Neural progenitor cell (in vitro differentiated cells): ENCODE measurements around the gene BNIPL. TPM values are rescaled to one million over a fixed set of nuclear protein-coding genes. Genes with fewer than 3 reads are reported as not detected.

Experiments
- DNase-seq: peaks from one replicate; pipeline ENCODE4 v3.0.0-alpha.2; 2016; ENCODE audit warnings: low spot score
- H2AFZ ChIP-seq: fragments of 200-600 bp; sonication (generic); replicated peaks from 2 replicates; pipeline ENCODE4 v1.6.1; 2016; ENCODE audit warnings: antibody characterized with exemption
- H3F3A ChIP-seq: fragments of 200-600 bp; sonication (generic); 2 replicates; pipeline ENCODE4 v1.6.1; 2016; ENCODE audit warnings: antibody characterized with exemption, low read depth
- H3K27ac ChIP-seq: fragments of 200-600 bp; sonication (generic); 2 replicates; pipeline ENCODE4 v1.5.1; 2016; ENCODE audit warnings: mild to moderate bottlenecking
- H3K27me3 ChIP-seq: fragments of 200-600 bp; sonication (generic); 2 replicates; pipeline ENCODE4 v1.6.1; 2016; ENCODE audit warnings: mild to moderate bottlenecking, moderate library complexity
- H3K36me3 ChIP-seq: fragments of 200-600 bp; sonication (generic); 2 replicates; pipeline ENCODE4 v1.5.1; 2016
- H3K4me1 ChIP-seq: fragments of 200-600 bp; sonication (generic); 2 replicates; pipeline ENCODE4 v1.6.1; 2016; ENCODE audit warnings: mixed run types
- H3K4me2 ChIP-seq: fragments of 200-600 bp; sonication (generic); 2 replicates; pipeline ENCODE4 v1.6.1; 2016
- H3K4me3 ChIP-seq: fragments of 200-600 bp; sonication (generic); 2 replicates; pipeline ENCODE4 v1.5.1; 2016
- H3K79me2 ChIP-seq: fragments of 200-600 bp; sonication (generic); 2 replicates; pipeline ENCODE4 v1.6.1; 2016; ENCODE audit warnings: low read depth
- H3K9ac ChIP-seq: fragments of 200-600 bp; sonication (generic); 2 replicates; pipeline ENCODE4 v1.6.1; 2016
- H3K9me3 ChIP-seq: fragments of 200-600 bp; sonication (generic); 2 replicates; pipeline ENCODE4 v1.5.1; 2016; ENCODE audit warnings: low read depth
- H4K20me1 ChIP-seq: fragments of 200-600 bp; sonication (generic); 2 replicates; pipeline ENCODE4 v1.6.1; 2016; ENCODE audit warnings: low read depth
- H3K27ac Mint-ChIP-seq: 3 replicates; pipeline ENCODE4 v1.8.0; 2021; ENCODE audit warnings: mixed read lengths
- H3K27me3 Mint-ChIP-seq: 2 replicates; pipeline ENCODE4 v1.8.0; 2022; ENCODE audit warnings: low read depth, mild to moderate bottlenecking, inconsistent platforms, moderate library complexity, mixed read lengths; ENCODE audit not compliant: insufficient read depth
- H3K36me3 Mint-ChIP-seq: 3 replicates; pipeline ENCODE4 v1.8.0; 2021; ENCODE audit warnings: mixed read lengths
- H3K4me1 Mint-ChIP-seq: 3 replicates; pipeline ENCODE4 v1.8.0; 2021; ENCODE audit warnings: mixed read lengths
- H3K4me3 Mint-ChIP-seq: 3 replicates; pipeline ENCODE4 v1.8.0; 2021; ENCODE audit warnings: mild to moderate bottlenecking, moderate library complexity, mixed read lengths
- H3K9me3 Mint-ChIP-seq: 3 replicates; pipeline ENCODE4 v1.8.0; 2020; ENCODE audit warnings: mixed read lengths
- CTCF ChIP-seq: fragments of 200-600 bp; sonication (generic); IDR thresholded peaks from 2 replicates; pipeline ENCODE4 v1.5.1; 2017; ENCODE audit warnings: antibody characterized with exemption, mild to moderate bottlenecking
- EZH2 ChIP-seq: fragments of 200-600 bp; sonication (generic); IDR thresholded peaks from 2 replicates; pipeline ENCODE4 v1.6.1; 2017; ENCODE audit warnings: antibody characterized with exemption, mild to moderate bottlenecking, moderate library complexity
- EZH2phosphoT487 ChIP-seq: fragments of 200-600 bp; sonication (generic); IDR thresholded peaks from 2 replicates; pipeline ENCODE4 v1.6.1; 2017; ENCODE audit warnings: antibody characterized with exemption
- total RNA-seq: library from RNA; depleted of rRNA; stranded (reverse); fragments of >200 nt; gene quantifications from 2 replicates; pipeline ENCODE4 v1.2.3, GENCODE V29; 2015; ENCODE audit warnings: low replicate concordance

BNIPL gene
- total RNA-seq, 1 donor from 2014 or later = 0.97 TPM

GRCh38 chr1:151008244-151009205, 27.9 kb upstream of the BNIPL start, which contains the start of gene PRUNE1:
Gene PRUNE1, plus strand, starts transcription at chr1:151008449. Its CDS starts 184 bp downstream, at chr1:151008633.
- H3K9ac ChIP-seq = peak within 1 kb of the TSS; percentile 38
- H4K20me1 ChIP-seq = no peaks in the 10 kb centered on the region
- peaks cover 21% of the 10 kb centered on the region for H3K4me1 ChIP-seq
- H3K27ac Mint-ChIP-seq = peak within 1 kb of the TSS; percentile 100
- H3K9me3 ChIP-seq = no peaks in the 10 kb centered on the region
- no peak for TF ChIP-seq EZH2
- TF ChIP-seq CTCF = no peak
- no peak for TF ChIP-seq EZH2phosphoT487
- peaks cover 49% of the 10 kb centered on the region for H3K4me1 Mint-ChIP-seq
- peaks cover 3% of the 10 kb centered on the region for H3K36me3 Mint-ChIP-seq
- peak within 1 kb of the TSS; percentile 82 for H3K4me2 ChIP-seq
- peak within 1 kb of the TSS; percentile 97 for H2AFZ ChIP-seq
- H3K4me3 ChIP-seq = peak within 1 kb of the TSS; percentile 76
- H3K36me3 ChIP-seq = no peaks in the 10 kb centered on the region
- H3K79me2 ChIP-seq = peaks cover 11% of the 10 kb centered on the region
- no peak within 1 kb of the TSS for H3K27ac ChIP-seq
- peak within 1 kb of the TSS; percentile 97 for H3K4me3 Mint-ChIP-seq
- DNase-seq = peak; percentile 98
- no peaks in the 10 kb centered on the region for H3K9me3 Mint-ChIP-seq
- peaks cover 3% of the 10 kb centered on the region for H3K27me3 Mint-ChIP-seq
- H3F3A ChIP-seq = peaks cover 25% of the 10 kb centered on the region
- no peaks in the 10 kb centered on the region for H3K27me3 ChIP-seq

- Mint-ChIP-seq H3K4me1 (peaks cover 46% of the 10 kb centered on the region), H3K4me3 (peak overlapping the region; percentile 97), H3K27me3 (peaks cover 4% of the 10 kb centered on the region), H3K36me3 (peaks cover 3% of the 10 kb centered on the region), H3K27ac (peak overlapping the region; percentile 92), H3K9me3 (no peaks in the 10 kb centered on the region)
- no peaks in the 10 kb centered on the region for H3K36me3 ChIP-seq
- DNase-seq = no peak
- H3F3A ChIP-seq = peaks cover 25% of the 10 kb centered on the region
- no peak overlapping the region for H3K9ac ChIP-seq
- no peak overlapping the region for H3K27ac ChIP-seq
- TF ChIP-seq EZH2 (no peak), CTCF (no peak), EZH2phosphoT487 (no peak)
- H4K20me1 ChIP-seq = no peaks in the 10 kb centered on the region
- peak overlapping the region; percentile 82 for H3K4me2 ChIP-seq
- H3K4me1 ChIP-seq = peaks cover 21% of the 10 kb centered on the region
- H3K79me2 ChIP-seq = peaks cover 11% of the 10 kb centered on the region
- no peak overlapping the region for H2AFZ ChIP-seq
- peak overlapping the region; percentile 76 for H3K4me3 ChIP-seq
- H3K27me3 ChIP-seq = no peaks in the 10 kb centered on the region
- no peaks in the 10 kb centered on the region for H3K9me3 ChIP-seq
These were observed 27.2 kb upstream of the BNIPL start for GRCh38 chr1:151009206-151009587.

- no peak for DNase-seq
- Mint-ChIP-seq H3K4me1 (peaks cover 42% of the 10 kb centered on the region), H3K27me3 (peaks cover 4% of the 10 kb centered on the region), H3K27ac (no peak overlapping the region), H3K4me3 (peak overlapping the region; percentile 97), H3K9me3 (no peaks in the 10 kb centered on the region), H3K36me3 (peaks cover 3% of the 10 kb centered on the region)
- H3K4me1 ChIP-seq = peaks cover 21% of the 10 kb centered on the region
- H4K20me1 ChIP-seq = no peaks in the 10 kb centered on the region
- no peak overlapping the region for H2AFZ ChIP-seq
- TF ChIP-seq CTCF (no peak), EZH2 (no peak), EZH2phosphoT487 (no peak)
- no peaks in the 10 kb centered on the region for H3K9me3 ChIP-seq
- peaks cover 11% of the 10 kb centered on the region for H3K79me2 ChIP-seq
- H3K9ac ChIP-seq = no peak overlapping the region
- H3K4me3 ChIP-seq = peak overlapping the region; percentile 76
- no peaks in the 10 kb centered on the region for H3K27me3 ChIP-seq
- H3K27ac ChIP-seq = no peak overlapping the region
- no peaks in the 10 kb centered on the region for H3K36me3 ChIP-seq
- H3K4me2 ChIP-seq = peak overlapping the region; percentile 82
- H3F3A ChIP-seq = peaks cover 25% of the 10 kb centered on the region
These were observed 26.6 kb upstream of the BNIPL start for GRCh38 chr1:151009674-151010345.
